NT2/D1 (cell line): ENCODE data around the gene HPRT1.

Source experiments
- YY1 ChIP-seq: IDR thresholded peaks from 2 replicates; pipeline ENCODE4 v1.6.1; 2011; ENCODE audit not compliant: insufficient read length, insufficient read depth
- ZNF274 ChIP-seq: IDR thresholded peaks from 2 replicates; pipeline ENCODE4 v1.6.1; 2011; ENCODE audit warnings: mild to moderate bottlenecking, low read depth, low read length

GRCh38 chrX:134528960-134529359 lies 69.0 kb downstream of the HPRT1 start:
- no peak for TF ChIP-seq ZNF274
- TF ChIP-seq YY1, result no peak
